ENCODE data around the gene PIM2.
"Not testable (repeated sequence)": the region's sequence is repeated elsewhere in the genome, so short reads cannot be mapped to it uniquely, and the experiment has no call there.

PIM2 gene

DNA sequence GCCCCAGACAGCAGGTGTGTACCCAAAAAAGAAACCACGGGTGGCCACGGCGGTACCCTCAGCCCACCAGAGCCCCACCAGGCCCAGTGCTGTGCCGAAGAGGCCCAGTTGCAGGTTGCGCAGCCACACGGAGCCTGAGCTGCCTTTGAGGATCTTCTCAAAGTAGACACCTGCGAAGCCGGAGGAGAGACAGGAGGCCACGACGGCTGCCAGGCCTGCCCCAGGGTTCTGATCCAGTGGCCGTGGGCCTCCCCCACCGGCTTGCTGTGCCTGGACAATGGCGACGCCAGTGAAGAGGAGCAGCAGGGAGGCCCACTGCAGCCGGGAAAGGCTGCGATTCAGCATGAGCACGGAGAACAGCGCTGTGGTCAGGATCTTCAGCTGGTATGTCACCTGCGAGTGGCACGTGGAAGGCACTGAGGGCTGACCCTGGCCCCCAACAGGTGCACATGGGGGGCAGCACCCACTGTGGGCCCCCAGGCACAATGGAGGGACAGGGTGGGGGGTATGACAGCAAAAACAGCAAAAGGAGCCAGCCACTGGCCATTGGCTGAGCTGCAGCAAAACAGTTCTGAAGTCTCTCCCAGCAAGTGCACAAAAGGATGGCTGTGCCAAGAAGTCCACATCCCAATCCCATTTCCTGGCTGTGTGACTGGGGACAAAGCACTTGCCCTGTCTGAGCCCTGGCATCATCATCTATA lies 13.6 kb downstream of the PIM2 start:
- DNase-seq (ENCODE audit: low spot score) = no peak

DNA sequence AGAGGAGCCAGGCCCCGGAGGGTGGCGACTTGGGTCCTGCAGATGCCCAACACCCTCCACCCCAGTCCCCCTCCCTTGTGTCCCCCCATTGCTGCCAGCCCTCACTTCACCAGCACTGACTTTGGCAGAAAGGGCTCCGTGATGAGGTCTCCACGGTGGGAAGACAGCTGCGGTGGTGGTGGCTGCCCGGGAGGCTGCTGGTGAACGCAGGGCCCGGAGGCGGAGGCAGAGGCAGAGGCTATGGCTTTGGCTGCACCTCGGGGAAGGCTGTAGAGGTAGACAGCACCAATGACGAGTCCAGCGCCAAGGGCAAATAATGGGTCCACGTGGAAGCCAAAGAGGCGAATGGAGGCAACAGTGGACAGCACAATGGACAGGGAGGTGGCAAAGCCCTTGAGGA lies 14.2 kb downstream of the PIM2 start:
- DNase-seq (ENCODE audit: low spot score) = no peak

DNA sequence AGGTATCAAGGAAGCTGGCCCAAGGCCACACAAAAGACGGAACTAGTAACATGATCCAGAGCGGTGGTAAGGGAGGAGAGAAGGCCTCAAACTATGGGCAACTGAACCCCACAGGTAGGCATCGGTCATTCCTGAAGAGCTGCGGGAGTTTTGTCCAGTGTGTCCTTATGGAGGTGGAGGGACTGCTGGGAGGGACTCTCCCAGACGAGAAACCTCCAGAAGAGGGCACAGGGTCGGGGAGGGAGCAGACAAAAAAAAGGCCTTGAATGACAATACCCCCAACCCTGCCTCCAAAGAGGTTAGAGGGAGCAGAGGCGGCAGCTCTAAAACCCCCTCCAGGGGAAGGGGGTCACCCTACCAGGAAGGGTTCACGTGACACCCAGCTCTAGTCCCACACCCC lies 14.6 kb downstream of the PIM2 start:
- no peak for DNase-seq (ENCODE audit: low spot score)

DNA sequence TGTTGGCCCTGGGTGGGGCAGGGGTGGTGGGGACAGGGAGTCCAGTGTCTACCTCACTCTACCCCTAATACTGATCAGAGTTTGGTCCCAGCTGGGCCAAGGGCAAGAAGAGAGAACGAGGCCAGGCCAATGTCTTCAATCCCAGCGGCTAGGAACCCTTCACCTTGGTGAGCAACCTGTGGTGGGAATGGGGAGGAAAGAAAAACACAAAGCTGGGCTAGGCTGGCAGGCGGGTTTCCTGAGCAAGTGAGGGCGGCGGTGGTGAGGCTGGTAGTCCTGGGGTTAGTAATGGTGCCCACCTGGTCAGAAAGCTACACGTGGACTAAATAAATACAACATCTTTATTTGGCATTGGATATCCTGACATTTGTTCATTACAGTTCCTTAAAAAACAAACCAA lies 15.5 kb downstream of the PIM2 start:
- DNase-seq (ENCODE audit: low spot score) = no peak

DNA sequence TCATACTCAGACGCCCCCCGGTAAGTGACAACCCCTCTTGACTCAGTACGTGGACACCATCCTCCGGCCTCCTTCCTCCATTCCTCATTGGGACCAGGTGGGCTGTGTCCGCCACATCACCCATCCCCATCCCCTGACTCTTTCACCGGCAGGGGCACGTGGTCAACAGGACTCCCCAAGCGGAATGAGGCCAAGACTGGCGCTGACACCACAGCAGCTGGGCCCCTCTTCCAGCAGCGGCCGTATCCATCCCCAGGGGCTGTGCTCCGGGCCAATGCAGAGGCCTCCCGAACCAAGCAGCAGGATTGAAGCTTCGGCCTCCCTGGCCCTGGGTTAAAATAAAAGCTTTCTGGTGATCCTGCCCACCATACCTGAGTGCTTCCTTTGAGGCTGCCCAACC lies 16.0 kb downstream of the PIM2 start:
- DNase-seq (ENCODE audit: low spot score) = no peak

DNA sequence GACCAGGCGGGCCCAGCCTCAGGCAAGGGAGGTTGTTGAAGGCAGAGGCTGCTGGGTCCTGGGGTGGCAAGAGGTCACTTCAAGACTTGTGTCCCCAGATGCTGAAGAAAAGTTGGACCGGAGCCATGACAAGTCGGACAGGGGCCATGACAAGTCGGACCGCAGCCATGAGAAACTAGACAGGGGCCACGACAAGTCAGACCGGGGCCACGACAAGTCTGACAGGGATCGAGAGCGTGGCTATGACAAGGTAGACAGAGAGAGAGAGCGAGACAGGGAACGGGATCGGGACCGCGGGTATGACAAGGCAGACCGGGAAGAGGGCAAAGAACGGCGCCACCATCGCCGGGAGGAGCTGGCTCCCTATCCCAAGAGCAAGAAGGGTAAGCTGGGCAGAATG lies 16.7 kb downstream of the PIM2 start:
- DNase-seq (ENCODE audit: low spot score) = no peak

DNA sequence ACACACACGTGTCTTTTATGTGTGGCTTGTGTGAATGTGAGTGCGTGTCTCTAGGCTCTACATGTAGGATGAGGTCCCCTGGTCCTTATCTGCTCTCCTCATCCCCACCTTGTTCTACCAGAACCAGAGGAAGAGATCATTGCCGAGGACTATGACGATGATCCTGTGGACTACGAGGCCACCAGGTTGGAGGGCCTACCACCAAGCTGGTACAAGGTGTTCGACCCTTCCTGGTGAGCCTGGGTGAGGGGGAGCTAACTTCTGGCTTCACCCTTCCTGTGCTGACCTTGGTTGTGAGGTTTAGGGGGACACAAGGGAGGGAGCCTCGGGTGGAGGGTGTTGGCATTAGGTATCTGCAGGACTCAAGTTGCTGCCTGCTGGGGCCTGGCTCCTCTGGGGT lies 17.8 kb downstream of the PIM2 start:
- no peak for DNase-seq (ENCODE audit: low spot score)

DNA sequence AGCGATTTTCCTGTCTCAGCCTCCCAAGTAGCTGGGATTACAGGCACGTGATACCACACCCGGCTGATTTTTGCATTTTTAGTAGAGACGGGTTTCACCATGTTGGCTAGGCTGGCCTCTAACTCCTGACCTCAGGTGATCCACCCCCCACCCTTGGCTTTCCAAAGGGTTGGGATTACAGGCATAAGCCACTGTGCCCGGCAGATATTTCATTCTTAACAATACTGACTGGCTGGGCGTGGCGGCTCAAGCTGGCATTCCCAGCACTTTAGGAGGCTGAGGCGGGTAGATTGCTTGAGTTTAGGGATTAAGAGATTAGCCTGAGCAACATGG lies 19.8 kb downstream of the PIM2 start:
- no peak for DNase-seq (ENCODE audit: low spot score)

DNA sequence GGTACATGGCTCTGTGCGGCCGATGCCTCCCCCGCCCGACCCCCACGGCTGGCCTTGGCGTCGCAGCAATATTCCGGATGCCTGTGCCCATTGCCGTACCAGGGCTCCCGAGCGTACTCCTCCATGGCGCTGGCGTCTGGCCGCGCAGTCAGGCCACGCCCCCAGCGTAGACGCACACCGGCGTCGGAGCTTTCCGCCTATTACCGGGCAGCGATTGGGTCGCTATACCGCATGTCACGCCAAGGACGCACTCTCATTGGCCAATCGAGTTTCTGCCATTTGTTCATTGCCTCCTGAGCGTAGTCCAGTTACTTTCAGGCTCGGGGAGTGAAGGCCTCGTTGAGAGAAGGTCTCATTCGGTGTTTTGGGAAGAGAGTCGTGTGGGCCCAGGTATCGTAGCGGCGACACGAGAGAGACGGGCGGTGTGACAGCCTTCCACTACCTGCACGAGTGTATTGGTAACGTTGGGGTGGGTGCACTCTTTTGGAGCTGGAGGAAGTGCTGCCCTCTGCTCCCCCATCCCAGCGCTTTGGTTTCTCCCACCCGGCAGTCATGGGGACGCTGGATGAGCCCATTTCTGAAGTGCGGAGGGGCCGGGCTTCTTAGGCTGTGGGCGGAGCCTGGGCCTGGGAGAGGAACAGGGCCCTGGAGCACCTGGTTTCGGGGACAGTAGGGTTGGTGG lies 21.1 kb downstream of the PIM2 start, which contains the start of the genes PQBP1 and TIMM17B:
PQBP1 (plus strand) TSS at position 306 of the 682 bp plus-strand sequence. CDS start 580 bp downstream, outside the sequence.
TIMM17B (minus strand) TSS at position 144 of the 682 bp plus-strand sequence; CDS start at position 125, 19 bp downstream.
- peak; percentile 94 for DNase-seq (ENCODE audit: low spot score)

DNA sequence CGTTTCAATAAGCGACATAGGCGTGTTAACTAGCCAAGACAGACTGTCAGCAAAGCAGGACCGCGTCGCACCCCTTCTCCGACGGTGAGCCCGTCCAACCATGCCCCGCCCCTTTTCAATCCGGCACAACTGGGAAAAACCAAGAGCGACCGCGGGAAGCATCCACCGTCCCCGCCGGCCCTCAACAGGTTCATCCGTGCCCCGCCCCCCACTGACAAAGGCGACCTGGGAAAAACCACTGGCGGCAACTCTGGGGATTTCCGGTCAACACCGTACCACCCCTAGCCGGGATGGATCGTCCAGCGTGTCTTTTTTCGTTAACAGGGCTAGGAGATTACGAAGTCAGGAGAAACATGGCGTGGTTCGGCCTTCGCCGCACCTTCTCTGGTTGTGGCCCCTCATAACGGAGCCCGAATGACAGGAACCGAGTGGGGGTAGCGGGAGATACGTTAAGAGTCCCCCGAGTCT lies 21.6 kb downstream of the PIM2 start:
- DNase-seq (ENCODE audit: low spot score) = no peak

DNA sequence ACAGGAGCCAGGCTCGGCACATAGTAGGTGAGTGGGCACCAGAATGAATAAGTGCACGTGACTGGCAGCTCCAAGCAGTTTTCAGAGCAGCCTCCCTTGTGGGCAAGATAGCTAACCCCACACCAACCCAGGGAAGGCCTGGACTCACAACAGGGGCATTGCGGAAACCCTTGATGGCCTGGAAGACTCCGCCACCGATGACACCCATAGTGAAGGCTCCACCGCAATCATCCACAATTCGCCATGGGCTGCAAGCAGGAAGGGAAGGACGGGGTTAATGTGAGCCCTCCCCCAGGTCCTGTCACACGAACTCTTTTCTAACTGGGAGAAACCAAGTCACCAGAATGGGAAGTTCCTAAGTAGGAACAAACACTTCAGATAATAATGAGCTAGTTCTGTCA lies 22.2 kb downstream of the PIM2 start:
- no peak for DNase-seq (ENCODE audit: low spot score)

DNA sequence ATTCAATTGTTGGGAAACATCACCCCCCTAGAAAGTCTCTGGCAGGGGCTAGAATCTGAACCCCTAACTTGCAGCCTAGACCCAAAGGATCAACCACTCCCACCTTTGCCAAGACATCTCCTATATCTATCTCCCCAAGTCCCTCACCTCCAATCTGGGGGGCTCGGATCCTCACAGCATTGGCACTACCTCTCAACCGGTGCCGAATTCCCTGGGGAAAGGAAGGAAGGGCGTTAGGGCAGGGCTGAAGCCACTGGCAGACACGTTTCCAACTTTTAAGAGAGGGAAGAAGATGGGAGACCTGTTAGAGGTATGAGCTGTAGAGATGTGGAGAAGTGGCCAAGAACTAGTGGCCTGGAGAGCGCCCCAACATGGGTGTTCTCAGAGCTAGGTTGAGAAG lies 23.9 kb downstream of the PIM2 start:
- no peak for DNase-seq (ENCODE audit: low spot score)

DNA sequence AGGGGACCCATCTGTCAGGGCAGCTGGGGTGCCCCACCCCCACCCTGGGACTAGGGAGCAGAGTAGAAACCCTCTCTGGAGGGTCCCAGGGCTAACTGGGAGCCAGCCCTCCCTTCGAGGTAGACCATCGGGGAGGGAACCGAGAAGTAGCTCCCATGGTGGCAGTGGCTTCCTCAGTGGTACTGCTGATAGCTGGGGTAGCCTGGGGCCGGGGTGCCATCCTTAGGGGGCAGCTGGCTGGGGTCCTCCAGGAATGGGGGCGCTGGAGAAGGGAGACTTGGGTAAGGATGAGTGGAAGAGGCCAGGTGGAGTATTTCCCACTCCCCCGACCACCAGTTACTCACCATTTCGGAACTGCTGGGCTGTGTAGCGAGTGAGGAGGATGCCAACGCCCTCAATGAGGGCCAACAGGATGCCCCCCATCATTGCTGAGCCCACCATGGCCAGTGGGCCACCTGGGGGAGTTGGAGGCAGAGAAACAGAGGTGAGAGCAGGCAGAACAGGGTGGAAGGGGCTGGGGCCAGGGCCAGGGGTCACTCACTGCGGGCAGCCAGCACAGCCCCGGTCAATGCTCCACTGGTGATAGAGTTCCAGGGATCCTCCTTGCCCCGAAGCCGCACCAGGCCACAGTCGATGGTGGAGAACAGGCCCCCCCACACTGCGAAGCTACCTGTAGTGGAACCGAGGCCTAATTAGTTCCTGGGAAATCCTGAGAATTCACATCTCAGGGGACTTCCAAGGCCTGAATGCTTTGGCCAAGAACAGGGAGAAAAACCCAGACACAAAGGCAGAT lies 25.1 kb downstream of the PIM2 start:
- no peak for DNase-seq (ENCODE audit: low spot score)

DNA sequence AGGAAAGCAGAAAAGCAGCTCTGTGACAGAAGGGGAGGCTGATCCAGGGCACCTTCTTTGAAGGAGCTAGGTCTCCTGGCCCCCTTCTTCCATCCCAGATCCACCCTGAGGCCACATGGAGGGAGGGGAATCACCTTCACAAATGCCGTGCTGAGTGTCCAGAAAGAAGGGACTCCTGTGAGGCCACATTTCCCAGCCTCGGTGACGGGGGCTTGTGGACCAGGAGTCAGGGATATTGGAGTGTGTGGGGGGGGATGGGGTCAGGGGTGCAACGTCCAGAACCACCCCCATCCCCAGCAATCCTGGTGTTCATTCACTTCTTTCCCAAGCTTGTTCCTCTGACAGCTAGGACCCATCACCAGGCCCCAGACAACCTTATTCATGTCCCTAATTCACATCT lies 25.9 kb downstream of the PIM2 start:
- no peak for DNase-seq (ENCODE audit: low spot score)

DNA sequence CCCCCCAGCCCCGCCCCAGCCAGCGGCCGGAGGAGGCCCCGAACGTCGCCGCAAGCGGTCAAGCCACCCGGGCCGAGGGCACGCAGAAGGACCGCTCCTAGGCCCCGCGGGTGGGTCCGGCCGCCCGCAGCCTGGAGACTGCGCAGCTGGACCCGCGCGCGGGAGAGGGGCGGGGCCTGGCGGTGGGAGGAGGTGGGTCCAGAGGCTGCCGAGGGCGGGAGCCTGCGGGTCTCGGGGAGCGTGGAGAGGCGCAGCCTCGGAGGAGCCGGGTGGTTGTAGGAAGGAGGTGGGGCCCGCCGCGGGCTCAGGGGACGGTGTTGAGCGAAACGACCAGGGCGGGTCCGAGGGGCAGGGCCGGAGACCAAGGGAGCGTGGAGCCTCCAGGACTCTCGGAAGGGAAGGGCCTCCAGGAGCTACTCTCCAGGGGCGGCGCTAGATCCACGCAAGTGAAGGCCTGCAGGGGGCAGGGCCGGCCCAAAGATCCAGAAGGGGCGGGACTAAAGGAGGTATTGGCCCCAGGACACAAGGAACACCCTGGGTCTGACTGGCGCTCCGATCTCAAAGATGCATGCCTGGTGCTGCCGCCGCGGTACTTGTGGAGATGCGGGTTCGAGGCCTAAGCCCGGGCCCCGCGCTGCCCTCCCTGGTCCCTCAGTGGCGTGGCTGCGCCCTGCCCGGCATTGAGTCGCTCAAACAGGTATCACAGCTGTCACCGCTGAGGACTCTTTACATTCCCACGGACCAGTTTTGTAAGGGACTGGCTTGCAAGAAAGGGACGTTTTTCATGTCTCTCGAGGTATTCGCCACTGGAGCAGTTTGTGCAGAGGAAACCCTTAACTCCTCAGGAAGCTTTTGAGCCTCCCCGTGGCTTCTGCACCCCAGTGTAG lies 27.2 kb downstream of the PIM2 start:
- DNase-seq (ENCODE audit: low spot score) = peak; percentile 73

DNA sequence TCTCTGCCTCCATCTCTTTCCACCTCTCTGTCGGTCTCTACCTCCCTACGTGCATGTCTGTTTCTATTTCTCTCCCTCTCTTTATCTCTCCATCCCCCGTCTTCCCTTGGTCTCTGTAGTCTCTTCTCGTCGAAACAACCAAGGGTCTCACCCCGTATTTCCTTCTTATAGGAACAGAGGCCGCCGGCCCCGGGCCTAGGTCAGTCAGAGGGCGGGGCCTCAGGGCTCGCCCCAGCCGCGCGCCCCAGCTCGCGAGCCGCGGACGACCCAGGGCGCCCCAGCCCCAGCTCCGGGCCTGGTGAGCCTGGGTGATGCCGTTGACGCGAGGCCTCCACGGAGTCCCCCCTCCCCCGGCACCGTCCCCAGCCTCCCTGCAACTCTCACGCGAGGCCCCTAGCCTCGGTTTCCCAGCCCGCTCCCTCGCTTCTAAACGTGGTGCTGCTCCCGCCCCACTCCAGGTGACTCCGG lies 27.9 kb downstream of the PIM2 start:
- DNase-seq (ENCODE audit: low spot score) = no peak

DNA sequence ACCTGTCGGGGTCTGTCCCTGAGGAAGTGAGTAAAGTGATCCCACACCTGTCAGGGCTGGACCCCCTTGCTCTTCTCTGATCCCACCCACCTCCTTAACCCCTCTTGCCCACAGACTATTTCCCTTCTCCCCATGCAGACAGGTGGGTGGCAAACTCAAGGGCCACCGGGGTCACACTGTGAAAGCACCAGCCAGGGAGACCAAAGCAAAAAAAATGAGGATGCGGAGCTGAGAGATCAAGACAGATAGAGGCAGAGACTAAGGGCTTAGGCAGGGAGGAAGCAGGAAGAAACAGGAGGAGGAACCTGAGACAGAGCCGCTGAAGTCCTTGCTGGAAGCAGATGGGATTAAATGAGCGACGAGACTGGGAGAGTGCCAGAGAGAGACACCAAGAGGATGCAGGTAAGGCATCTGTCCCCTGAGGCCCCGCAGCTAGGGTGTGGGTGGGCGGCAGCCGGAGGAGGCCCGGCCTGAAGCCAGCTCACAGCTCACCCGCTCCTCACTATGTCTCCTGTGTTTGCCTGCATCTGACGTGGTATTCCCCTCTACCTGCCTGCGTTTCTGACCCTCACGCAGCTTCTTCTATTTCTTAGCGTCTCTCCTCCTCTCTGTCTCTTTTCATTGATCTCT lies 28.4 kb downstream of the PIM2 start:
- DNase-seq (ENCODE audit: low spot score) = no peak

DNA sequence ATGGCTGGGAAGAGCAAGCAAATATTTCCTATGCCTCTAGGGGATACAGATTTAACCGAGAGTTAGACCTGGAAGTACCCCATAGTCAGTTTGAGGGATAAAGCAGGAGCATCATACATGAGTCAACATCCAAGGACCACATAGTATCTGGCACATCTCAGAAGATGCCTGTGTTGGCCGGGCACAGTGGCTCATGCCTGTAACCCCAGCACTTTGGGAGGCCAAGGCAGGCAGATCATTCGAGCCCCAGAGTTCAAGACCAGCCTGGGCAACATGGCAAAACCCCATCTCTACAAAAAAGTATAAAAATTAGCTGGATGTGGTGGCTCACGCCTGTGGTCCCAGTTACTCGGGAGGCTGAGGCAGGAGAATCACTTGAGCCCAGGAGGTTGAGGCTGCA lies 32.2 kb downstream of the PIM2 start:
- not testable (repeated sequence) for DNase-seq (ENCODE audit: low spot score)

DNA sequence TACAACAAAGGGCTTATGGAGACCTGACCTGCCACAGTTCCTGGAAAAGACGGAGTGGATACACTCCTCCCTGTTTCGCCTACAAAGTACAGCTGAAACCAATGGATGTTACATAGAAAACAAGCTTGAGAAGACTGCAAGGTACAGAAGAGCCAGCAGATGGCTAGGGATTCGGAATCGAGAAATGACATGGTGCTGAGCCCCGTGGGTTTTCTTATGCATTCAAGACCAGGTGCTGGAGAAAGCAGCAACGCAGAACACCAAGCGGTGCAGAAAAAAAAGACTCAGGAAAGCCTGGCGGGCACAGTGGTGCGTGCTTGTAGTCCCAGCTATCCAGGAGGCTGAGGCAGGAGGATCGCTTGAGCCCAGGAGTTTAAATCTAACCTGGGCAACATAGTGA lies 35.1 kb downstream of the PIM2 start:
- no peak for DNase-seq (ENCODE audit: low spot score)

DNA sequence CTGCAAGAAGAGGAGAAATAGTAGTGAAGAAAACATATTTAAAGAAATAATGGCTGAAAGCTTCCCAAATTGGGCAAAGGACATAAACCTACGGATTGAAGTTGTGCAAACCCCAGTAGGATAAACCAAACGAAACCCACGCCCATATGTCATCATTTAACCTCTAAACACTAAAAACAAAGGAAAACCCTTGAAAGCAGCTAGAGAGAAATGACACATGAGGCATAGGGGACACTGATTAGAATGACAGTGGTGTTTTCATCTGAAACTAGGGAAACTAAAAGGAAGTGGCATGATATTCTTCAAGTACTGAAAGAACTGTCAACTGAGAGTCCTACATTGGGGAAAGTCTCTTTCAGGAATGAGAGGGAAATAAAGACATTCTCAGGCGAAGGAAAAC lies 41.9 kb downstream of the PIM2 start:
- not testable (repeated sequence) for DNase-seq (ENCODE audit: low spot score)

DNA sequence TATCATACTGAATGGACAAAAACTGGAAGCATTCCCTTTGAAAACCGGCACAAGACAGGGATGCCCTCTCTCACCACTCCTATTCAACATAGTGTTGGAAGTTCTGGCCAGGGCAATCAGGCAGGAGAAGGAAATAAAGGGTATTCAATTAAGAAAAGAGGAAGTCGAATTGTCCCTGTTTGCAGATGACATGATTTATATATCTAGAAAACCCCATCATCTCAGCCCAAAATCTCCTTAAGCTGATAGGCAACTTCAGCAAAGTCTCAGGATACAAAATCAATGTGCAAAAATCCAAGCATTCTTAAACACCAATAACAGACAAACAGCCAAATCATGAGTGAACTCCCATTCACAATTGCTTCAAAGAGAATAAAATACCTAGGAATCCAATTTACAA lies 46.8 kb downstream of the PIM2 start:
- not testable (repeated sequence) for DNase-seq (ENCODE audit: low spot score)
